Left colon (tissue), 2 donors: ENCODE results near the gene ZMAT5. TPM values are rescaled to one million over a fixed set of nuclear protein-coding genes. Genes with fewer than 3 reads are reported as not detected.

Experiments used
- ATAC-seq: fragments of 200-7000 bp; cut with Tn5 transposase; one replicate; pipeline ENCODE4 v1.9.1; 2020; ENCODE audit warnings: mild to moderate bottlenecking, moderate library complexity
- DNase-seq, 2 donors: peaks; one replicate each; pipeline ENCODE4 v3.0.0-alpha.2; 2020
- intact Hi-C, 2 donors: fragments of 100-400 bp; cut with DNase I in 1 of 2; cut with micrococcal nuclease in 1 of 2; formaldehyde crosslinking; loops; one replicate each; pipeline versions ENCODE4 v1.11.2 to v1.14.0; 2022; cut with DNase I, micrococcal nuclease
- total RNA-seq, 2 donors: library from RNA; stranded (reverse); fragmentation: NEBNext Ultra II Directional; extraction: Animal tissue kit (Norgen Biotek cat#: 25700); gene quantifications; one replicate each; pipeline ENCODE4 v1.2.1, GENCODE V29; 2021
- donor health status: DM: no; HTN: no; CAD: no.
- donor health status: DM: yes; HTN: yes; CAD: no.

Gene ZMAT5
- total RNA-seq, 2 donors from 2014 or later = 12.7 TPM

DNA sequence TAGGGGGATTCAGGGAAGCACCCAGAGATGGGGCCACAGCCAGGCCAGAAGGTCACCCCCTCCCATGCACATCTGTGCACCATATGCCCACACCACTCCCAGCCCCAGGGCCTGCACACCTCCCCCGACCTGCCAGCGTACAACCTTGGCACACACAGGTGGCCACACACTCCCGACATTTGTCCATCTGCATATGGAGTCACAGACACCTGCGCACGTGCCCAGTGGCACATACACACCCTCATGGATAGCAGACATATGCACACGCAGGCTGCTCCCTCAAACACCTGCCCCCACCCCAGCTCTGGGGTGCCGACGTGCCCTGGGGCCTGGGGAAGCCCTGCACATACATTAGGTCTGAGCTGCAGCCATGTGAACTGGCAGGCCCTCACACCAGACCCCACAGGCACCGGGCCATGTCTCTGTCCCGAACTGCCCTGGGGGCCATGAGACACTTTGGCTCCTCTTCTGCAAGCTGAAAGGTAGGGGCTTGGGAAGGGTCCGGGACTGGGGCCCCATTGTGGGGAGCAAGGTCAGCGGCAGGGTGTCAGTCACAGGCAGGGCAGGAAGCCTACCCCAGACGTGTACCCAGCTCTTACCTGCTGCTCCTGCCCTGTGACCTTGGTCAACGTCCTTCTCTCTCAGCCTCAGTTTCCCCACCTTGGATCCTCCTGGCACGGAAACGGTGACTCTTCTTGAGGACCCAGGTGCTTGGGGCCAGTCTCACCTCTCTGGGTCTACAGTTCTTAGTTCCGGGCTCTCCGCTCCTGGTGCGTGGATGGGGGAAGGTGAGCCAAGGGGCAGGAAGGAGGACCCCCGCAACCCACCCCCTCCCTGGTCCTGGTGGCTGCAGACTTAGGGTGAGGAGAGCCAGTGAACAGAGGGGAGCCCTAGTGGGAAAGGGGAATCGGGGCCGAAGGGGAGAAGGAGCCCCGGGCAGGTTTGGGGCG is 47.6 kb downstream of the ZMAT5 start:
- DNase-seq (no peak), ATAC-seq (no peak)
- intact Hi-C loops = no loop called here

DNA sequence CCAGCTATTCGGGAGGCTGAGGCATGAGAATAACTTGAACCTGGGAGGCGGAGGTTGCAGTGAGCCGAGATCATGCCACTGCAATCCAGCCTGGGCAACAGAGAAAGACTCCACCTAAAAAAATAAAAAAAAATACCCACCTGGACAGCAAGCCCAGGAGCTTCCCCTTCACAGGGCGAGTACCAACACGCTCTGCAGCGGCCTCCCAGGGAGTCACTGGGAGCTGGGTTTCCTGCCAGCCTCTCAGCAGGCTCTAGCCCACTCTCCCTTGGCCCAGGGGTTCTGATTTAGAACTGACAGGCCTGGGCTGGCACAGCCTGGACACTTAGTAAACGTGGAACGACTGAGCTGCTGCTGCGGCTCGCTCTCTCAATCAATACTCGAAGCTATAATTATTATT is 49.0 kb downstream of the ZMAT5 start:
- no peak for ATAC-seq
- intact Hi-C loops = no loop called here

DNA sequence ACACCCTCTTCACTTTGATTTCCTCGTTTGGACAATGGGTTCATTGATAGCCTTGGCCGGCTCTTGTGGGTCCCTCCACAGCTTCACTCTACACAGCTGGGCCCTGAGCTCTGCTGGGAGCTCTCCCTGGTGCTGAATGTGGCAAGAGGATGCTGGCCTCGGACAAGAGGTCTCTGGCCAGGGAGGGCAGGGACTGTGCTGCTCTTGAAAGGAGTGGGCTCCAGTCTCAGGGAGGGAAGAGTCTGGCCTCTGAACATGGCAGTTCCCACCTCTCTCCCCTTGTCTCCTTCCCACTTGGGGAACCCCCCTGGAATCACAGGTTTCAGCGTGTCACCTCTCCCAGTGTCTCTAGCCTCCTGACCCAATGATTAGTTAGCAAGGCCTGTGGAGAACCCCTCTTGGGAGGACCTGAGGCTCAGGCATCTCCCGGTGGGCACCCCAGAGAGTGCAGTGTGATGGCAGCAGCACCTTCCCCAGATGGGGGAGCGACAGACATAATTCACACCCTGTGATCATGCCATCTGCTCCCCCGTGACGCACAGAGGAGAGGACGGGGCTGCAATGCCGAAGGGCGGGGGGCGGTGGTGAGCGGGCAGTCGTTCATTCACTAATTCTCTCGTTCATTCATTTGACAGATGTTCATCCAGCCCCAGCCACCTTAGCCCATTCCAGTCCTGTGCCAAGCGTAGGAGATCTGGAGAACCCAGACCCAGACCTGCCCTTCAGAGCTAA is 49.8 kb downstream of the ZMAT5 start:
- intact Hi-C loops = no loop called here
- ATAC-seq (peak; percentile 85), DNase-seq (peak; percentile 44 to 64)

More for the DNA sequence above, 49.0 kb downstream of the ZMAT5 start:
- DNase-seq = no peak

- DNase-seq (no peak), ATAC-seq (no peak)
- intact Hi-C loops = no loop called here
Observed at GRCh38 chr22:29715705-29716104, 51.1 kb downstream of the ZMAT5 start.

DNA sequence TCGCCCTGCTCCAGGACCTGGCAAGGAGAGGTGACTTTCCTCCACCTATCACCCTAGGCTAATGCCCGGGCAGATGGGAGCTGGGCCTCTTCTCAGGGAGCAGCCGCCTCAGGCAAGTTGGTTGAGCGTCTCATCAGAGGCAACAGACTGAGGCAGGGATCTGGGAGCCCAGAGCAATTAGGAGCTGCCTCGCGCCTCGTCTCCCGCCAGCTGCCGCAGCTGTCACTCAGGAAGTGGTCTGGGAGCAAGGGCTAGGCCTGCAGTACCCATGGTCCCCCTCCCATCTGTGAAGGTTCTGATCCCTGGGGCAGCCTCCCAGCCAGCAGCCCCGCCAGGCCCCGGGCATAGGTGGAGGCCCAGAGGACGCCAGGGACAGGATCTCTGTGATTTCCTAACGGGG is 51.6 kb downstream of the ZMAT5 start:
- DNase-seq = no peak
- ATAC-seq = no peak
- intact Hi-C loops = no loop called here

- no peak for ATAC-seq
- DNase-seq = no peak
- intact Hi-C loops = no loop called here
Observed at GRCh38 chr22:29713156-29713727, 53.6 kb downstream of the ZMAT5 start.

DNA sequence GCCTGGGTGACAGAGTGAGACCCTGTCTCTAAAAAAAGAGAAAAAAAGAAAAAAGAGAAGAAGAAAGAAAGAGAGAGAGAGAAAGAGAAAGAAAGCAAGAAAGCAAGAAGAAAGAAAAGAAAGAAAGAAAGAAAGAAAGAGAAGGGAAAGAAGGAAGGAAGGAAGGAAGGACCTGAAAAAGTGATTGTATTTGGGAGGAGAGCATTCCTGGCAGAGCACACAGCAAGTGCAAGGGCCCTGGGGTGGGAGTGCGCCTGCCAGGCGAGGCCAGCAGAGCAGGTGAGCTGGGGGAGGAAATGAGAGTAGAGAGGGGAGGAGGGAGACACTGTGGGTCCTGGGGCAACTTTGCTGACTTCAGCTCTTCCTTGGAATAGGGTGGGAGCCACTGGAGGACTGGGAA is 54.7 kb downstream of the ZMAT5 start:
- ATAC-seq (no peak), DNase-seq (no peak)
- intact Hi-C loops = no loop called here

GRCh38 chr22:29710922-29711593 is 55.7 kb downstream of the ZMAT5 start:
- DNase-seq = peak; percentile 41 to 53
- intact Hi-C loops = no loop called here
- ATAC-seq = peak; percentile 91

GRCh38 chr22:29710193-29710592 is 56.6 kb downstream of the ZMAT5 start:
- no peak for ATAC-seq
- intact Hi-C loops = no loop called here
- DNase-seq = no peak

GRCh38 chr22:29707471-29707870 is 59.3 kb downstream of the ZMAT5 start:
- DNase-seq = no peak
- ATAC-seq = no peak
- intact Hi-C loops = no loop called here

- DNase-seq = no peak
- ATAC-seq = no peak
- intact Hi-C loops = no loop called here
Observed at GRCh38 chr22:29707010-29707409, 59.8 kb downstream of the ZMAT5 start.

- no peak for ATAC-seq
- intact Hi-C loops = no loop called here
- no peak for DNase-seq
Observed at GRCh38 chr22:29706486-29706885, 60.3 kb downstream of the ZMAT5 start.

DNA sequence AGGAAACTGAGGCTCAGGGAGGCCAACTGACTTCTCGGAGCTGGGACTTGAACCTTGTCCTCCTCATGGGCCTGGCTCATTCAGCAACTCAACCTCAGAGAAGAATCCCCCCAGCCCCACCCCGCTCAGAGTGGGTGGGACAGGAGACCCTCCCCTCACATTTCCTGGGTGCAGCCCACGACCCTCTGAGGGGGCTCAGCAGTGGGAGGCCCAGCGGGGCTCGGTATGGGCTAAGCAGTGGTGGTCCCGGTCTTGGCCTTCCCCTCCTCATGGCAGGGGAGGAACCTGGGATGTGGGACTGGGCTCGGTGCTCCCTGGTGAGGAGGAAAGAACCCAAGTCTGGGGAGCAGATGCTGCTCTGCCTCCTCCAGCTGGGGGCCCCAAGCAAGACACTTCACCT is 61.2 kb downstream of the ZMAT5 start:
- intact Hi-C loops = no loop called here
- DNase-seq (no peak), ATAC-seq (no peak)

- peak in 1 of 2 donors; percentile 34 for DNase-seq
- intact Hi-C loops = no loop called here
- peak; percentile 30 for ATAC-seq
Observed at GRCh38 chr22:29704528-29705285, 62.1 kb downstream of the ZMAT5 start.

DNA sequence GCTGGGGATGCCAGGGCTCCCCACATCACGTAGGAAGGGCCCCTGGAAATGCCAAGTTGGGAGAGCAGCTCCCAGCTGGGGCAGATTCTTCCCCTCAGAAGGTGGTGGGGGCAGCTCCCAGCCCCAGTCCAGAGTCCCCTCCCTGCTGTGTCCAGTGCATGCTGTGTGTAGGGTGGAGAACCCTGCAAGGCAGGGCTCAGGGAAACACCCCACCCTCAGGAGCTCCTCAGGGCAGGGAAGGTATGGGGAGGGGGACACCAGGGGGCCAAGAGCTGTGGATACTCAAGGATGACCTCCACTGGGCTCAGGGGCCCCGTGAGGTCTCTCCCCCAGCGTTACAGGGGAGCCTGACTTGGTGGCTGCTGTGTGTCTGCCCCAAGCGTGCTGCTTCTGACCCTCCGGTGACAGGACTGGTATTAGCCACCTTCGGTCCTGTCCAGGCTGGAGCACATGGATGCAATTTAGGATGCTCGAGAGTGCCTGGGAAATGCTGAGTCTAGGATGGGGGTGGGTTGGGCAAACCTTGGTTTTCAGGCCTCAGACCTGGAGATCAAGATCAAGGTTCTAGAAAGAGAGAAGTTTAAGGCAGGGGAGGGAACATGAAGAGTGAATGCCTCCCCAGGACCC is 63.1 kb downstream of the ZMAT5 start:
- intact Hi-C loops = no loop called here
- no peak for DNase-seq
- ATAC-seq = peak; percentile 15

GRCh38 chr22:29702931-29703501 is 63.8 kb downstream of the ZMAT5 start:
- ATAC-seq (no peak), DNase-seq (peak in 1 of 2 donors; percentile 27)
- intact Hi-C loops = no loop called here

- ATAC-seq (peak; percentile 62), DNase-seq (peak in 1 of 2 donors; percentile 40)
- intact Hi-C loops = no loop called here
Observed at GRCh38 chr22:29702000-29702930, 64.5 kb downstream of the ZMAT5 start.
